Neural cell (in vitro differentiated cells): Measurements from ENCODE around the gene GPI. TPM values are rescaled to one million over a fixed set of nuclear protein-coding genes. Genes with fewer than 3 reads are reported as not detected.
"Not testable (repeated sequence)": the region's sequence is repeated elsewhere in the genome, so short reads cannot be mapped to it uniquely, and the experiment has no call there.

ENCODE experiments used
- H2AFZ ChIP-seq: fragments of 200-600, 300-800 bp; sonication (generic), shearing (Covaris generic); 2 replicates; pipeline ENCODE4 v1.6.0; 2014; ENCODE audit warnings: low read depth, mild to moderate bottlenecking, antibody characterized with exemption, low read length, moderate library complexity
- H3F3A ChIP-seq: fragments of 200-600 bp; shearing (Covaris generic); 2 replicates; pipeline ENCODE4 v1.6.1; 2016; ENCODE audit warnings: mild to moderate bottlenecking, moderate library complexity, mixed read lengths, antibody characterized with exemption, low read length; ENCODE audit not compliant: insufficient read depth, poor library complexity, severe bottlenecking
- H3K27ac ChIP-seq: fragments of 200-600, 300-800 bp; sonication (generic), shearing (Covaris generic); 2 replicates; pipeline ENCODE4 v1.5.1; 2014; ENCODE audit warnings: mild to moderate bottlenecking, low read length, moderate library complexity
- H3K27me3 ChIP-seq: fragments of 300-800, 200-600 bp; sonication (generic), shearing (Covaris generic); 2 replicates; pipeline ENCODE4 v1.6.0; 2014; ENCODE audit warnings: mild to moderate bottlenecking, low read depth, low read length, moderate library complexity; ENCODE audit not compliant: insufficient read depth
- H3K36me3 ChIP-seq: fragments of 300-800, 200-600 bp; sonication (generic), shearing (Covaris generic); 2 replicates; pipeline ENCODE4 v1.5.1; 2014; ENCODE audit warnings: mild to moderate bottlenecking, antibody characterized with exemption, low read length, moderate library complexity; ENCODE audit not compliant: insufficient read depth
- H3K4me2 ChIP-seq: fragments of 300-800, 200-600 bp; sonication (generic), shearing (Covaris generic); 2 replicates; pipeline ENCODE4 v1.6.0; 2014; ENCODE audit warnings: mild to moderate bottlenecking, low read length
- H3K4me3 ChIP-seq: fragments of 300-800, 200-600 bp; sonication (generic), shearing (Covaris generic); 2 replicates; pipeline ENCODE4 v1.5.1; 2014; ENCODE audit warnings: mild to moderate bottlenecking, low read length, moderate library complexity
- H3K79me2 ChIP-seq: fragments of 200-600 bp; shearing (Covaris generic); replicated peaks from 2 replicates; pipeline ENCODE4 v1.6.0; 2014; ENCODE audit warnings: mild to moderate bottlenecking, low read length, moderate library complexity; ENCODE audit not compliant: insufficient read depth
- H3K9ac ChIP-seq: fragments of 300-800, 200-600 bp; sonication (generic), shearing (Covaris generic); 2 replicates; pipeline ENCODE4 v1.6.1; 2016; ENCODE audit warnings: mild to moderate bottlenecking, low read length, mixed read lengths
- H3K9me2 ChIP-seq: fragments of 200-600 bp; shearing (Covaris generic); 2 replicates; pipeline ENCODE4 v1.6.1; 2016; ENCODE audit warnings: mild to moderate bottlenecking, low read length, mixed read lengths; ENCODE audit not compliant: insufficient read depth
- H3K9me3 ChIP-seq: fragments of 200-600, 300-800 bp; sonication (generic), shearing (Covaris generic); 2 replicates; pipeline ENCODE4 v1.6.1; 2016; ENCODE audit warnings: mild to moderate bottlenecking, mixed run types, low read length, moderate library complexity, mixed read lengths
- H4K20me1 ChIP-seq: fragments of 200-600 bp; shearing (Covaris generic); 2 replicates; pipeline ENCODE4 v1.6.1; 2016; ENCODE audit warnings: mild to moderate bottlenecking, mixed run types; ENCODE audit not compliant: insufficient read depth
- EP300 ChIP-seq: fragments of 450-650 bp; conservative IDR thresholded peaks from 2 replicates; pipeline ENCODE4 v1.6.1; 2014; ENCODE audit warnings: antibody characterized with exemption, mild to moderate bottlenecking, moderate library complexity; ENCODE audit not compliant: poor library complexity, severe bottlenecking
- EZH2 ChIP-seq: fragments of 200-600, 300-800 bp; shearing (Covaris generic), sonication (generic); IDR thresholded peaks from 2 replicates; pipeline ENCODE4 v1.6.1; 2014; ENCODE audit warnings: antibody characterized with exemption, low read length, borderline replicate concordance, mild to moderate bottlenecking; ENCODE audit not compliant: insufficient read depth, poor library complexity, severe bottlenecking
- MXI1 ChIP-seq: fragments of 450-650 bp; conservative IDR thresholded peaks from 2 replicates; pipeline ENCODE4 v1.6.1; 2014; ENCODE audit warnings: antibody characterized with exemption, mild to moderate bottlenecking; ENCODE audit not compliant: poor library complexity, severe bottlenecking
- POLR2AphosphoS5 ChIP-seq: IDR thresholded peaks from 2 replicates; pipeline ENCODE4 v1.6.1; 2012
- RAD21 ChIP-seq: fragments of 450-650 bp; conservative IDR thresholded peaks from 2 replicates; pipeline ENCODE4 v1.6.1; 2014; ENCODE audit warnings: antibody characterized with exemption, mild to moderate bottlenecking, moderate library complexity
- REST ChIP-seq: IDR thresholded peaks from 2 replicates; pipeline ENCODE4 v1.6.1; 2012; ENCODE audit warnings: borderline replicate concordance
- SMC3 ChIP-seq: fragments of 450-650 bp; conservative IDR thresholded peaks from 2 replicates; pipeline ENCODE4 v1.6.1; 2014; ENCODE audit warnings: antibody characterized with exemption, mild to moderate bottlenecking, moderate library complexity; ENCODE audit not compliant: poor library complexity
- TAF1 ChIP-seq: IDR thresholded peaks from 2 replicates; pipeline ENCODE4 v1.6.1; 2012; ENCODE audit warnings: low read depth
- polyA plus RNA-seq: library from polyadenylated mRNA; depleted of rRNA; stranded (reverse); fragments of >200 nt; gene quantifications from 2 replicates; pipeline ENCODE4 v1.2.3, GENCODE V29; 2014
- TF ChIP-seq, protein P1 (sequence below): fragments of 450-650 bp; IDR thresholded peaks from 2 replicates; pipeline ENCODE4 v1.5.1; 2014; ENCODE audit warnings: antibody characterized with exemption, mild to moderate bottlenecking, moderate library complexity; ENCODE audit not compliant: poor library complexity, severe bottlenecking

The GPI gene
- polyA plus RNA-seq, 1 donor from 2014 or later: 113 TPM

- peaks cover 13% of the 10 kb centered on the region for H3K36me3 ChIP-seq
- no peak for TF ChIP-seq REST
These were observed 18.6 kb downstream of the GPI start for GRCh38 chr19:34383599-34383998.

DNA sequence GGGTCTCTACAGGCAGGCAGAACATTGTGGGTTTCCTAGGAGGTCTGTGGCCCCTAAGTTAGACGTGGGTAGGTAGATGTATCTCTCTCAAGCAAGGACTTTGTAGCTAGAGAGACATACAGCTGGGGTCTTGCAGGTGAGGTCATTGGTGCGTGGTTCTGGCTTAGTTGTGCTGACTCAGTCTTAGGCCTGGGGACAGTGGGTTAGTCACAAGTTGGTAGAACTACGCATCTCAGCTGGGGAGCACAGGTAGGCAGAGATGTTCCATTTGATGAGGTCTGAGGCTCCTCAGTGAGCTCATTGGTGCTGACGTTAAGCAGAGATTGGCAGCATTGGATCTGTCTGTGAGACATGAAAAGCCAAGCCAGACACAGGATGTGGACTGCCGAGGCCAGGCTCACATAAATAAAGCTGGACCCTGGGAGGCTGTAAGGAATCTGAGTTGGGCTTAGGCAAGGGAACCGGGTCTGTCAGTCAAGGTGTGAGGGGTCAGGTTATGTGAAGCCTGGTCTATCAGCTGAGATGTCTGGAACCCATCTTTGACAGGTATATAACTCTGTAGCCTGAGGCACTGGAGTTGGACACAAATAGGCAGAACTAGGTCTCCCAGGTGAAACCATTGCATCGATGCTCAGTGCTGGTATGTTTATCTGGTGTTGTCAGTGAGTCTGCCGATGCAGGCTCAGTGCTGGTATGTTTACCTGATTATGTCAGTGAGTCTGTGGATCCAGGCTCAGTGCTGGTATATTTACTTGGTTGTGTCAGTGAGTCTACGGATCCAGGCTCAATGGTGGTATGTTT, 21.8 kb downstream of the GPI start:
- H3K9me3 ChIP-seq: no peaks in the 10 kb centered on the region
- no peak for TF ChIP-seq TAF1
- H3F3A ChIP-seq: no peaks in the 10 kb centered on the region
- H3K27ac ChIP-seq: no peak overlapping the region
- H3K79me2 ChIP-seq: no peaks in the 10 kb centered on the region
- H3K27me3 ChIP-seq: no peaks in the 10 kb centered on the region
- no peak overlapping the region for H3K4me2 ChIP-seq
- no peaks in the 10 kb centered on the region for H3K9me2 ChIP-seq
- no peak overlapping the region for H3K4me3 ChIP-seq
- H2AFZ ChIP-seq: no peak overlapping the region
- no peak overlapping the region for H3K9ac ChIP-seq
- H4K20me1 ChIP-seq: no peaks in the 10 kb centered on the region
- peaks cover 13% of the 10 kb centered on the region for H3K36me3 ChIP-seq

More at GRCh38 chr19:34383599-34383998, 18.6 kb downstream of the GPI start:
- H3F3A ChIP-seq: no peaks in the 10 kb centered on the region
- H3K4me3 ChIP-seq: no peak overlapping the region
- no peak overlapping the region for H3K27ac ChIP-seq
- H3K9me2 ChIP-seq: no peaks in the 10 kb centered on the region
- no peak overlapping the region for H3K4me2 ChIP-seq
- no peak overlapping the region for H3K9ac ChIP-seq
- H2AFZ ChIP-seq: no peak overlapping the region
- H3K9me3 ChIP-seq: no peaks in the 10 kb centered on the region
- no peaks in the 10 kb centered on the region for H3K27me3 ChIP-seq
- no peaks in the 10 kb centered on the region for H4K20me1 ChIP-seq
- H3K79me2 ChIP-seq: no peaks in the 10 kb centered on the region

- no peak overlapping the region for H3K4me3 ChIP-seq
- TF ChIP-seq TAF1 (no peak), EP300 (no peak), MXI1 (no peak), RAD21 (no peak), REST (no peak), EZH2 (no peak), POLR2AphosphoS5 (no peak), SMC3 (no peak)
- TF ChIP-seq, protein P1, sequence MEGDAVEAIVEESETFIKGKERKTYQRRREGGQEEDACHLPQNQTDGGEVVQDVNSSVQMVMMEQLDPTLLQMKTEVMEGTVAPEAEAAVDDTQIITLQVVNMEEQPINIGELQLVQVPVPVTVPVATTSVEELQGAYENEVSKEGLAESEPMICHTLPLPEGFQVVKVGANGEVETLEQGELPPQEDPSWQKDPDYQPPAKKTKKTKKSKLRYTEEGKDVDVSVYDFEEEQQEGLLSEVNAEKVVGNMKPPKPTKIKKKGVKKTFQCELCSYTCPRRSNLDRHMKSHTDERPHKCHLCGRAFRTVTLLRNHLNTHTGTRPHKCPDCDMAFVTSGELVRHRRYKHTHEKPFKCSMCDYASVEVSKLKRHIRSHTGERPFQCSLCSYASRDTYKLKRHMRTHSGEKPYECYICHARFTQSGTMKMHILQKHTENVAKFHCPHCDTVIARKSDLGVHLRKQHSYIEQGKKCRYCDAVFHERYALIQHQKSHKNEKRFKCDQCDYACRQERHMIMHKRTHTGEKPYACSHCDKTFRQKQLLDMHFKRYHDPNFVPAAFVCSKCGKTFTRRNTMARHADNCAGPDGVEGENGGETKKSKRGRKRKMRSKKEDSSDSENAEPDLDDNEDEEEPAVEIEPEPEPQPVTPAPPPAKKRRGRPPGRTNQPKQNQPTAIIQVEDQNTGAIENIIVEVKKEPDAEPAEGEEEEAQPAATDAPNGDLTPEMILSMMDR: no peak
- H3F3A ChIP-seq: no peaks in the 10 kb centered on the region
- H3K4me2 ChIP-seq: no peak overlapping the region
- H3K9me2 ChIP-seq: no peaks in the 10 kb centered on the region
- H4K20me1 ChIP-seq: no peaks in the 10 kb centered on the region
- H3K9ac ChIP-seq: no peak overlapping the region
- peaks cover 13% of the 10 kb centered on the region for H3K36me3 ChIP-seq
- no peaks in the 10 kb centered on the region for H3K79me2 ChIP-seq
- no peak overlapping the region for H3K27ac ChIP-seq
- H2AFZ ChIP-seq: no peak overlapping the region
- H3K9me3 ChIP-seq: no peaks in the 10 kb centered on the region
- no peaks in the 10 kb centered on the region for H3K27me3 ChIP-seq
These were observed 22.4 kb downstream of the GPI start for GRCh38 chr19:34387446-34387810.

DNA sequence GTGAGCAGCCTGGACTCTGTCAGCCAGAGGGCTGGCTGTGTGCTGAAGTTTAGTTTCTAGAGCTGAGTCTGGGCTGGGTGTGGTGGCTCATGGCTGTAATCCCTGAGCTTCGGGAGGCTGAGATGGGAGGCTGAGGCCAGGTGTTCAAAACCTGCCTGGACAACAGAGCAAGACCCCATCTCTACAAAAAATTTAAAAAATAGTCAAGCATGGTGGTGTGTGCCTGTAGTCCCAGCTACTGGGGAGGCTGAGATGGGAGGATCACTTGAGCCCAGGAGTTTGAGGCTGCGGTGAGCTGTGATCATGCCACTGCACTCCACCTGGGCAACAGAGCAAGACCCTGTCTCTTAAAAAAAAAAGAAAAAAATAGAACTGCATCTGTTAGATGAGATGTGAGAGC, 23.7 kb downstream of the GPI start:
- H3K9me2 ChIP-seq, H3K4me3 ChIP-seq, H3K9ac ChIP-seq, H3K27me3 ChIP-seq, H3K79me2 ChIP-seq, H3F3A ChIP-seq, H3K9me3 ChIP-seq, H3K27ac ChIP-seq, H3K4me2 ChIP-seq, H2AFZ ChIP-seq, H4K20me1 ChIP-seq: not testable (repeated sequence)
- peaks cover 13% of the 10 kb centered on the region for H3K36me3 ChIP-seq
